ENCODE results near the gene KIF3B. TPM values are rescaled to one million over a fixed set of nuclear protein-coding genes. Genes with fewer than 3 reads are reported as not detected.
A peak's percentile ranks its signal among the peaks of the same experiment; 100 is the strongest.
"Not testable (repeated sequence)": the region's sequence is repeated elsewhere in the genome, so short reads cannot be mapped to it uniquely, and the experiment has no call there.

Gene KIF3B
- total RNA-seq, 2 experiments from 2014 or later: 27.4 to 27.6 TPM

- DNase-seq: peak; percentile 12
- Mint-ChIP-seq H3K9me3 (no peaks in the 10 kb centered on the region), H3K4me3 (no peak overlapping the region), H3K36me3 (ENCODE audit: low read depth) (peaks cover 23% of the 10 kb centered on the region), H3K4me1 (ENCODE audit: low read depth) (peaks cover 49% of the 10 kb centered on the region), H3K27ac (peak overlapping the region; percentile 72), H3K27me3 (ENCODE audit: low read depth) (no peaks in the 10 kb centered on the region)
- CTCF ChIA-PET: no interaction called here
- intact Hi-C loops (cut with micrococcal nuclease): no loop called here
Observed at GRCh38 chr20:32301719-32302506, 24.5 kb downstream of the KIF3B start.

- Mint-ChIP-seq H3K4me3 (no peak overlapping the region), H3K36me3 (ENCODE audit: low read depth) (peaks cover 21% of the 10 kb centered on the region), H3K9me3 (no peaks in the 10 kb centered on the region), H3K27ac (no peak overlapping the region), H3K4me1 (ENCODE audit: low read depth) (peaks cover 45% of the 10 kb centered on the region), H3K27me3 (ENCODE audit: low read depth) (no peaks in the 10 kb centered on the region)
- intact Hi-C loops (cut with micrococcal nuclease): no loop called here
- no peak for DNase-seq
- CTCF ChIA-PET: no interaction called here
Observed at GRCh38 chr20:32302507-32302872, 25.0 kb downstream of the KIF3B start.

- H3K4me1 Mint-ChIP-seq (ENCODE audit: low read depth): peaks cover 36% of the 10 kb centered on the region
- intact Hi-C loops (cut with micrococcal nuclease): loop anchor here (1.0 kb wide), 1 partner anchor 10 kb away; no protein-coding TSS in a partner anchor
- H3K36me3 Mint-ChIP-seq (ENCODE audit: low read depth): peaks cover 21% of the 10 kb centered on the region
Observed at GRCh38 chr20:32304131-32304746, 26.8 kb downstream of the KIF3B start.

GRCh38 chr20:32312718-32313424 is 35.4 kb downstream of the KIF3B start:
- H3K27me3 Mint-ChIP-seq (ENCODE audit: low read depth): no peaks in the 10 kb centered on the region
- H3K36me3 Mint-ChIP-seq (ENCODE audit: low read depth): peaks cover 52% of the 10 kb centered on the region
- H3K27ac Mint-ChIP-seq: no peak overlapping the region
- DNase-seq: no peak
- intact Hi-C loops (cut with micrococcal nuclease): no loop called here
- peaks cover 18% of the 10 kb centered on the region for H3K4me1 Mint-ChIP-seq (ENCODE audit: low read depth)
- CTCF ChIA-PET: no interaction called here
- no peaks in the 10 kb centered on the region for H3K9me3 Mint-ChIP-seq
- no peak overlapping the region for H3K4me3 Mint-ChIP-seq

More at GRCh38 chr20:32304131-32304746, 26.8 kb downstream of the KIF3B start:
- no peak for DNase-seq
- H3K27ac Mint-ChIP-seq: no peak overlapping the region
- CTCF ChIA-PET: interaction anchor here (0.6 to 0.7 kb wide), 3 partner anchors 17 to 85 kb away, joined by 3 read pairs; no protein-coding TSS in a partner anchor
- no peak overlapping the region for H3K4me3 Mint-ChIP-seq
- no peaks in the 10 kb centered on the region for H3K9me3 Mint-ChIP-seq
- no peaks in the 10 kb centered on the region for H3K27me3 Mint-ChIP-seq (ENCODE audit: low read depth)

- intact Hi-C loops (cut with micrococcal nuclease): loop anchor here (1.0 kb wide), 1 partner anchor 10 kb away; no protein-coding TSS in a partner anchor
- H3K9me3 Mint-ChIP-seq: no peaks in the 10 kb centered on the region
- CTCF ChIA-PET: no interaction called here
- H3K27ac Mint-ChIP-seq: no peak overlapping the region
- H3K27me3 Mint-ChIP-seq (ENCODE audit: low read depth): no peaks in the 10 kb centered on the region
- DNase-seq: no peak
- peaks cover 59% of the 10 kb centered on the region for H3K36me3 Mint-ChIP-seq (ENCODE audit: low read depth)
- H3K4me3 Mint-ChIP-seq: no peak overlapping the region
- H3K4me1 Mint-ChIP-seq (ENCODE audit: low read depth): peaks cover 22% of the 10 kb centered on the region
Observed at GRCh38 chr20:32314768-32315167, 37.3 kb downstream of the KIF3B start.

- Mint-ChIP-seq H3K4me1 (ENCODE audit: low read depth) (peaks cover 22% of the 10 kb centered on the region), H3K27me3 (ENCODE audit: low read depth) (no peaks in the 10 kb centered on the region), H3K36me3 (ENCODE audit: low read depth) (peaks cover 57% of the 10 kb centered on the region), H3K27ac (no peak overlapping the region), H3K4me3 (no peak overlapping the region), H3K9me3 (no peaks in the 10 kb centered on the region)
- intact Hi-C loops (cut with micrococcal nuclease): no loop called here
- no peak for DNase-seq
- CTCF ChIA-PET: interaction anchor here (1.2 kb wide), 1 partner anchor 10 kb away, joined by 4 read pairs; no protein-coding TSS in a partner anchor
Observed at GRCh38 chr20:32315399-32315798, 37.9 kb downstream of the KIF3B start.

- CTCF ChIA-PET: interaction anchor here (1.1 to 1.2 kb wide), 2 partner anchors 9 to 311 kb away, joined by 3 to 4 read pairs; no protein-coding TSS in a partner anchor
- peaks cover 56% of the 10 kb centered on the region for H3K36me3 Mint-ChIP-seq (ENCODE audit: low read depth)
- H3K9me3 Mint-ChIP-seq: no peaks in the 10 kb centered on the region
- H3K27ac Mint-ChIP-seq: peak overlapping the region; percentile 73
- H3K4me3 Mint-ChIP-seq: no peak overlapping the region
- DNase-seq: no peak
- peaks cover 21% of the 10 kb centered on the region for H3K4me1 Mint-ChIP-seq (ENCODE audit: low read depth)
- intact Hi-C loops (cut with micrococcal nuclease): no loop called here
- no peaks in the 10 kb centered on the region for H3K27me3 Mint-ChIP-seq (ENCODE audit: low read depth)
Observed at GRCh38 chr20:32315891-32316290, 38.4 kb downstream of the KIF3B start.

- peak overlapping the region; percentile 73 for H3K27ac Mint-ChIP-seq
- H3K36me3 Mint-ChIP-seq (ENCODE audit: low read depth): peaks cover 58% of the 10 kb centered on the region
- no peak overlapping the region for H3K4me3 Mint-ChIP-seq
- no peak for DNase-seq
- peaks cover 27% of the 10 kb centered on the region for H3K4me1 Mint-ChIP-seq (ENCODE audit: low read depth)
- intact Hi-C loops (cut with micrococcal nuclease): no loop called here
- no peaks in the 10 kb centered on the region for H3K27me3 Mint-ChIP-seq (ENCODE audit: low read depth)
- CTCF ChIA-PET: interaction anchor here (0.6 to 1.2 kb wide), 3 partner anchors 9 to 312 kb away, joined by 3 to 5 read pairs (median 4); no protein-coding TSS in a partner anchor
- H3K9me3 Mint-ChIP-seq: no peaks in the 10 kb centered on the region
Observed at GRCh38 chr20:32316667-32317066, 39.2 kb downstream of the KIF3B start.

- CTCF ChIA-PET: no interaction called here
- Mint-ChIP-seq H3K9me3 (no peaks in the 10 kb centered on the region), H3K4me1 (ENCODE audit: low read depth) (peaks cover 14% of the 10 kb centered on the region), H3K27me3 (ENCODE audit: low read depth) (no peaks in the 10 kb centered on the region), H3K36me3 (ENCODE audit: low read depth) (peaks cover 52% of the 10 kb centered on the region), H3K4me3 (no peak overlapping the region), H3K27ac (peak overlapping the region; percentile 30)
- DNase-seq: peak; percentile 50
- intact Hi-C loops (cut with micrococcal nuclease): no loop called here
Observed at GRCh38 chr20:32319100-32319499, 41.6 kb downstream of the KIF3B start.

GRCh38 chr20:32320305-32320704 is 42.9 kb downstream of the KIF3B start:
- Mint-ChIP-seq H3K9me3 (no peaks in the 10 kb centered on the region), H3K27me3 (ENCODE audit: low read depth) (no peaks in the 10 kb centered on the region), H3K36me3 (ENCODE audit: low read depth) (peaks cover 47% of the 10 kb centered on the region), H3K4me3 (no peak overlapping the region), H3K27ac (no peak overlapping the region), H3K4me1 (ENCODE audit: low read depth) (peaks cover 14% of the 10 kb centered on the region)
- intact Hi-C loops (cut with micrococcal nuclease): no loop called here
- DNase-seq: no peak
- CTCF ChIA-PET: interaction anchor here (0.7 kb wide), 1 partner anchor 180 kb away, joined by 5 read pairs; no protein-coding TSS in a partner anchor

- intact Hi-C loops (cut with micrococcal nuclease): no loop called here
- Mint-ChIP-seq H3K4me1 (ENCODE audit: low read depth) (peaks cover 12% of the 10 kb centered on the region), H3K36me3 (ENCODE audit: low read depth) (peaks cover 42% of the 10 kb centered on the region), H3K27ac (no peak overlapping the region), H3K9me3 (no peaks in the 10 kb centered on the region), H3K27me3 (ENCODE audit: low read depth) (no peaks in the 10 kb centered on the region), H3K4me3 (no peak overlapping the region)
- CTCF ChIA-PET: interaction anchor here (0.6 to 1.0 kb wide), 4 partner anchors 31 to 352 kb away, joined by 3 to 7 read pairs (median 3); partner anchors contain the start of gene C20orf203
- no peak for DNase-seq
Observed at GRCh38 chr20:32321390-32321789, 43.9 kb downstream of the KIF3B start.

- not testable (repeated sequence) for DNase-seq
Observed at GRCh38 chr20:32322260-32322659, 44.8 kb downstream of the KIF3B start.

More at GRCh38 chr20:32322260-32322659, 44.8 kb downstream of the KIF3B start:
- peaks cover 12% of the 10 kb centered on the region for H3K4me1 Mint-ChIP-seq (ENCODE audit: low read depth)
- intact Hi-C loops (cut with micrococcal nuclease); H3K27ac Mint-ChIP-seq; H3K27me3 Mint-ChIP-seq (ENCODE audit: low read depth); H3K9me3 Mint-ChIP-seq; CTCF ChIA-PET; H3K4me3 Mint-ChIP-seq: not testable (repeated sequence)
- H3K36me3 Mint-ChIP-seq (ENCODE audit: low read depth): peaks cover 41% of the 10 kb centered on the region
